ENCODE results near the gene MEGF11. TPM values are rescaled to one million over a fixed set of nuclear protein-coding genes. Genes with fewer than 3 reads are reported as not detected.

The MEGF11 gene
- total RNA-seq, 1 experiment from 2014 or later, result 1.2 TPM

DNA sequence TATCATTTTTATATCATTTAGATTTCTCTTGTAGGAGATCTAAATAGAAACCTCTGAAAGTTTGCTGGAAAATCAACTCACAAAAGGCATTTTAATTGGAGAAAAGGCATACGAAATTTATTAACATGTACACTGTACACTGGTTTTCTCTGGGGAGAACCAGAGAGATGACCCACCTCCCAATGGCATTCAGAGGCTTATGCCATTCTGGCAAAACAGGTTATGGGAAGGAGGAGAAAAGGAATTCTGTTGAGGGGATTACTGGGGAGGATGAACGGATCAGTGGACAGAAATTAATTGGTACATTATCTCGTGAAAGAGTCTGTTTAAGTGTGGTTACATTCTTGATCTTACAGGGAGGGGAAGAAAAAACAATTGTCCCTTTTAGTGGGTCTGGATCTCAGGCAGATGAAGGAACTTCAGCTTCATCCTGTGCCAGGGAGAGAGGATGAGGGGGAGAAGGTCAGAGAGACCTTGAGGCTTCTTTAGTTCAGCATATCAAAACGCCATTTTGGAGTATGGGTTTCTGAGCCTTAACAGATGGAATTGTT, 367.8 kb downstream of the MEGF11 start:
- Histone ChIP-seq H2AK5ac (ENCODE audit: insufficient read length, low read length) (no peak overlapping the region), H2AFZ (ENCODE audit: low read length) (no peak overlapping the region), H3K9ac (ENCODE audit: extremely low read depth, insufficient read length, low read length) (no peak overlapping the region), H3K18ac (ENCODE audit: insufficient read length, low read depth, low read length) (no peak overlapping the region), H3K4me1 (ENCODE audit: insufficient read depth, low read length) (no peaks in the 10 kb centered on the region), H3K79me1 (ENCODE audit: insufficient read depth, low read depth, low read length, poor library complexity, severe bottlenecking) (no peaks in the 10 kb centered on the region), H3K4me2 (ENCODE audit: insufficient read depth, insufficient read length, low read length) (no peak overlapping the region), H4K8ac (replicated peaks; ENCODE audit: insufficient read length, low read depth, low read length) (no peak overlapping the region), H3T11ph (ENCODE audit: low read length) (no peak overlapping the region), H3K23me2 (ENCODE audit: insufficient read length, low read depth, low read length, poor library complexity, severe bottlenecking) (no peaks in the 10 kb centered on the region), H2BK12ac (ENCODE audit: insufficient read length, low read depth, low read length) (no peak overlapping the region), H2BK15ac (ENCODE audit: low read depth, low read length) (no peak overlapping the region), H3K79me2 (ENCODE audit: insufficient read depth, low read length) (no peaks in the 10 kb centered on the region), H4K91ac (ENCODE audit: insufficient read length, low read depth, low read length) (no peak overlapping the region), H3K9me3 (ENCODE audit: control insufficient read depth, low read depth, low read length) (no peaks in the 10 kb centered on the region), H3K4ac (ENCODE audit: low read depth, low read length) (no peak overlapping the region), H2BK120ac (ENCODE audit: low read depth, low read length, poor library complexity, severe bottlenecking) (no peak overlapping the region), H3K14ac (ENCODE audit: insufficient read depth, low read length) (no peak overlapping the region), H2BK20ac (ENCODE audit: low read depth, low read length, poor library complexity, severe bottlenecking) (no peak overlapping the region), H3K27me3 (ENCODE audit: insufficient read depth, low read length) (no peaks in the 10 kb centered on the region), H2BK5ac (ENCODE audit: insufficient read length, low read length) (no peak overlapping the region), H4K20me1 (ENCODE audit: control insufficient read depth, insufficient read depth, insufficient read length) (no peaks in the 10 kb centered on the region), H3K56ac (ENCODE audit: insufficient read length, low read depth, low read length) (no peak overlapping the region), H3K23ac (ENCODE audit: insufficient read length, low read depth, low read length) (no peak overlapping the region), H3K27ac (ENCODE audit: insufficient read length, low read depth, low read length) (no peak overlapping the region), H4K5ac (ENCODE audit: insufficient read length, low read depth, low read length) (no peak overlapping the region)
- H3K4me1 Mint-ChIP-seq, result peaks cover 20 to 27% of the 10 kb centered on the region in 2 experiments
- peak overlapping the region in 1 of 3 experiments; percentile 43; a peak in 4 of 7 replicates for H3K27ac Mint-ChIP-seq
- H3K27me3 Mint-ChIP-seq (ENCODE audit: low read depth), result no peaks in the 10 kb centered on the region
- no peak overlapping the region for H3K4me3 Mint-ChIP-seq
- no peaks in the 10 kb centered on the region for H3K9me3 Mint-ChIP-seq
- peaks cover 24 to 66% (median 56%) of the 10 kb centered on the region in 3 experiments; a peak in 6 of 7 replicates for H3K36me3 Mint-ChIP-seq (ENCODE audit: insufficient read depth in 1 of 3, low read depth in 3 of 3)
- DNase-seq, result no peak
- TF ChIP-seq, protein P1, sequence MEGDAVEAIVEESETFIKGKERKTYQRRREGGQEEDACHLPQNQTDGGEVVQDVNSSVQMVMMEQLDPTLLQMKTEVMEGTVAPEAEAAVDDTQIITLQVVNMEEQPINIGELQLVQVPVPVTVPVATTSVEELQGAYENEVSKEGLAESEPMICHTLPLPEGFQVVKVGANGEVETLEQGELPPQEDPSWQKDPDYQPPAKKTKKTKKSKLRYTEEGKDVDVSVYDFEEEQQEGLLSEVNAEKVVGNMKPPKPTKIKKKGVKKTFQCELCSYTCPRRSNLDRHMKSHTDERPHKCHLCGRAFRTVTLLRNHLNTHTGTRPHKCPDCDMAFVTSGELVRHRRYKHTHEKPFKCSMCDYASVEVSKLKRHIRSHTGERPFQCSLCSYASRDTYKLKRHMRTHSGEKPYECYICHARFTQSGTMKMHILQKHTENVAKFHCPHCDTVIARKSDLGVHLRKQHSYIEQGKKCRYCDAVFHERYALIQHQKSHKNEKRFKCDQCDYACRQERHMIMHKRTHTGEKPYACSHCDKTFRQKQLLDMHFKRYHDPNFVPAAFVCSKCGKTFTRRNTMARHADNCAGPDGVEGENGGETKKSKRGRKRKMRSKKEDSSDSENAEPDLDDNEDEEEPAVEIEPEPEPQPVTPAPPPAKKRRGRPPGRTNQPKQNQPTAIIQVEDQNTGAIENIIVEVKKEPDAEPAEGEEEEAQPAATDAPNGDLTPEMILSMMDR (conservative IDR thresholded peaks at IDR 0.05), result no peak
- WGBS (ENCODE audit: extremely low coverage, insufficient read length, low lambda C conversion rate), result no CpG with 5 or more reads among the region's 4 CpGs
